Retinal pigment epithelial cell (primary cell): Measurements from ENCODE around the gene IFT88.
"Not testable (repeated sequence)": the region's sequence is repeated elsewhere in the genome, so short reads cannot be mapped to it uniquely, and the experiment has no call there.

Experiments used
- DNase-seq: peaks from one replicate; pipeline ENCODE4 v3.0.0-alpha.2; 2010; ENCODE audit warnings: low read depth
- H3K4me3 ChIP-seq: 2 replicates; pipeline ENCODE4 v1.5.1; 2011; ENCODE audit warnings: mild to moderate bottlenecking, low read length, control low read depth, moderate library complexity
- TF ChIP-seq, protein P1 (sequence below): conservative IDR thresholded peaks from 2 replicates; pipeline ENCODE4 v1.5.1; 2011; ENCODE audit warnings: low read depth, low read length, control low read depth, inconsistent platforms

The IFT88 gene

DNA sequence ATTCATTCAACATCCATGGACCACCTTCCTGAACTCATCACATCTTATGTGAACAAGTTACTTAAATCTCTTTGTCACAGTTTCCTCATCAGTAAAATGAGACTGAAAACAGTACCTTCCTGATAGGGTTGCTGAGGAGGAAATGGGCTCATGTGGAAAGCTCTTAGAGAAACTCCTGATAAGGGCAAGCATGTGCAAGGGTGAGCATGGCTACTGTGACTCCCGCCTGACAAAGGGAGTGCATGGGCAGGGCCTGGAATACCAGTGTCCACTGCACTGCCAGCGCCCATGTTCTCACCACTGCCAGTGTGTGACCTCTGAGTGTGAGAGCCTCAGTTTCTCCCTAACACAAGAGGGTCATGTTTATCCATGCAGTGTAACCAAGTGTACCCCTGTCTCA lies 109.3 kb downstream of the IFT88 start:
- TF ChIP-seq, protein P1, sequence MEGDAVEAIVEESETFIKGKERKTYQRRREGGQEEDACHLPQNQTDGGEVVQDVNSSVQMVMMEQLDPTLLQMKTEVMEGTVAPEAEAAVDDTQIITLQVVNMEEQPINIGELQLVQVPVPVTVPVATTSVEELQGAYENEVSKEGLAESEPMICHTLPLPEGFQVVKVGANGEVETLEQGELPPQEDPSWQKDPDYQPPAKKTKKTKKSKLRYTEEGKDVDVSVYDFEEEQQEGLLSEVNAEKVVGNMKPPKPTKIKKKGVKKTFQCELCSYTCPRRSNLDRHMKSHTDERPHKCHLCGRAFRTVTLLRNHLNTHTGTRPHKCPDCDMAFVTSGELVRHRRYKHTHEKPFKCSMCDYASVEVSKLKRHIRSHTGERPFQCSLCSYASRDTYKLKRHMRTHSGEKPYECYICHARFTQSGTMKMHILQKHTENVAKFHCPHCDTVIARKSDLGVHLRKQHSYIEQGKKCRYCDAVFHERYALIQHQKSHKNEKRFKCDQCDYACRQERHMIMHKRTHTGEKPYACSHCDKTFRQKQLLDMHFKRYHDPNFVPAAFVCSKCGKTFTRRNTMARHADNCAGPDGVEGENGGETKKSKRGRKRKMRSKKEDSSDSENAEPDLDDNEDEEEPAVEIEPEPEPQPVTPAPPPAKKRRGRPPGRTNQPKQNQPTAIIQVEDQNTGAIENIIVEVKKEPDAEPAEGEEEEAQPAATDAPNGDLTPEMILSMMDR, result no peak
- no peak for DNase-seq
- no peak overlapping the region for H3K4me3 ChIP-seq

- H3K4me3 ChIP-seq, DNase-seq: not testable (repeated sequence)
Measured at GRCh38 chr13:20678606-20679005, 111.6 kb downstream of the IFT88 start.

- TF ChIP-seq, protein P1, result no peak
- H3K4me3 ChIP-seq, result no peak overlapping the region
- no peak for DNase-seq
Measured at GRCh38 chr13:20679879-20680278, 112.9 kb downstream of the IFT88 start.

GRCh38 chr13:20680416-20681080 lies 113.6 kb downstream of the IFT88 start:
- TF ChIP-seq, protein P1, result no peak
- no peak overlapping the region for H3K4me3 ChIP-seq
- DNase-seq, result no peak

- not testable (repeated sequence) for DNase-seq, H3K4me3 ChIP-seq
Measured at GRCh38 chr13:20681481-20681880, 114.5 kb downstream of the IFT88 start.

- TF ChIP-seq, protein P1, result no peak
- H3K4me3 ChIP-seq, result no peak overlapping the region
- DNase-seq, result no peak
Measured at GRCh38 chr13:20682061-20682460, 115.1 kb downstream of the IFT88 start.

GRCh38 chr13:20684041-20684440 lies 117.1 kb downstream of the IFT88 start:
- no peak for DNase-seq
- H3K4me3 ChIP-seq, result no peak overlapping the region
- TF ChIP-seq, protein P1, result no peak

DNA sequence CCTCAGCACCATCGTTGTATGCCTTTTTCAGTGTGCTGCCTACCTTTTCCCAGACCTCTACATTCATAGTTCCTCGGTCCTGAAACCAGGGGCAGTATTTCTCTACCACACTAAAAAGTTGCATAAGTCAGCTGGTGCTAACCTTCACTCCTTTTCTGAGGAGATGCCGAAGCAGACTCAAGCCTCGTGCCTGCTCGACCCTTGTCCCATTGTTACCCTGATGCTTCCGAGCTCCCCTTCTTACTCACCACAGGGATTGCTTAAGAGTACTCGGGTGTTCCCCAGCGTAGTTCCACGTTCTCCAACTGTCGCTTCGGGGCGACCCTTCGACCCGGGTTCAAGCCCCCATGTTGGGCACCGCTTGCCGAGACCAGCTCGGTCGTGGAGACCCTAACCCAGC lies 117.6 kb downstream of the IFT88 start:
- DNase-seq, result no peak
- TF ChIP-seq, protein P1, result no peak
- no peak overlapping the region for H3K4me3 ChIP-seq
